Ishikawa (cell line): ENCODE measurements around the gene SV2B.

Source experiments
- CEBPB ChIP-seq: IDR thresholded peaks from 2 replicates; pipeline ENCODE4 v1.6.1; 2012
- CREB1 ChIP-seq: IDR thresholded peaks from 2 replicates; pipeline ENCODE4 v1.6.1; 2012; ENCODE audit warnings: low read depth
- EGR1 ChIP-seq: IDR thresholded peaks from 2 replicates; pipeline ENCODE4 v1.6.1; 2012
- EP300 ChIP-seq: IDR thresholded peaks from 2 replicates; pipeline ENCODE4 v1.6.1; 2012; ENCODE audit warnings: borderline replicate concordance
- FOXM1 ChIP-seq: IDR thresholded peaks from 2 replicates; pipeline ENCODE4 v1.6.1; 2012; ENCODE audit warnings: low read depth, borderline replicate concordance
- MAX ChIP-seq: IDR thresholded peaks from 2 replicates; pipeline ENCODE4 v1.6.1; 2012
- NFIC ChIP-seq: IDR thresholded peaks from 2 replicates; pipeline ENCODE4 v1.6.1; 2012
- RAD21 ChIP-seq: IDR thresholded peaks from 2 replicates; pipeline ENCODE4 v1.6.1; 2012; ENCODE audit warnings: low read depth
- REST ChIP-seq: IDR thresholded peaks from 2 replicates; pipeline ENCODE4 v1.6.1; 2012; ENCODE audit warnings: low read depth, mild to moderate bottlenecking
- TAF1 ChIP-seq: IDR thresholded peaks from 2 replicates; pipeline ENCODE4 v1.6.1; 2012; ENCODE audit warnings: low read depth, mild to moderate bottlenecking
- TCF12 ChIP-seq: IDR thresholded peaks from 2 replicates; pipeline ENCODE4 v1.6.1; 2012; ENCODE audit warnings: low read depth
- TEAD4 ChIP-seq: IDR thresholded peaks from 2 replicates; pipeline ENCODE4 v1.6.1; 2012
- USF1 ChIP-seq: IDR thresholded peaks from 2 replicates; pipeline ENCODE4 v1.6.1; 2012
- YY1 ChIP-seq: IDR thresholded peaks from 2 replicates; pipeline ENCODE4 v1.6.1; 2012; ENCODE audit warnings: low read depth
- ZBTB7A ChIP-seq: IDR thresholded peaks from 2 replicates; pipeline ENCODE4 v1.6.1; 2012; ENCODE audit warnings: low read depth

Gene SV2B

GRCh38 chr15:91246998-91247397, 146.9 kb downstream of the SV2B start:
- TF ChIP-seq EGR1 (no peak), CREB1 (no peak), NFIC (no peak), FOXM1 (no peak), YY1 (no peak), ZBTB7A (no peak), CEBPB (no peak), REST (no peak), TEAD4 (no peak), MAX (no peak), EP300 (no peak), TAF1 (no peak), RAD21 (no peak), USF1 (no peak), TCF12 (no peak)

- no peak for TF ChIP-seq MAX
- no peak for TF ChIP-seq REST
- TF ChIP-seq NFIC = no peak
- TF ChIP-seq ZBTB7A = no peak
- no peak for TF ChIP-seq TAF1
- no peak for TF ChIP-seq YY1
- no peak for TF ChIP-seq TCF12
- TF ChIP-seq CEBPB = no peak
Measured at GRCh38 chr15:91249591-91249990, 149.5 kb downstream of the SV2B start.

GRCh38 chr15:91252322-91252721, 152.3 kb downstream of the SV2B start:
- TF ChIP-seq EGR1 (no peak), TEAD4 (no peak), FOXM1 (no peak), RAD21 (no peak), MAX (no peak), REST (no peak)

GRCh38 chr15:91252756-91253155, 152.7 kb downstream of the SV2B start:
- TF ChIP-seq EP300 = no peak
- TF ChIP-seq RAD21 = no peak
- TF ChIP-seq CREB1 = no peak
- TF ChIP-seq NFIC = no peak
- TF ChIP-seq ZBTB7A = no peak

- TF ChIP-seq TAF1 (no peak), RAD21 (no peak), EGR1 (no peak), NFIC (no peak), YY1 (no peak), ZBTB7A (no peak), EP300 (no peak), CREB1 (no peak), REST (no peak), USF1 (no peak)
Measured at GRCh38 chr15:91253605-91254004, 153.5 kb downstream of the SV2B start.
